GM12891 (cell line): Measurements from ENCODE around the gene TSPAN12.

ENCODE experiments used
- DNase-seq: peaks from one replicate; pipeline ENCODE4 v3.0.0; 2011; ENCODE audit warnings: low spot score; ENCODE audit not compliant: insufficient read length
- FAIRE-seq: peaks from 2 replicates; lab custom pipeline; 2011; peaks lifted over from hg19 to GRCh38; lab: Jason Lieb, UNC
- PAX5 ChIP-seq: IDR thresholded peaks from 2 replicates; pipeline ENCODE4 v1.6.1; 2011; ENCODE audit warnings: low read length, moderate library complexity, mild to moderate bottlenecking; ENCODE audit not compliant: insufficient read depth, severe bottlenecking
- POLR2A ChIP-seq: IDR thresholded peaks from 2 replicates; pipeline ENCODE4 v1.6.1; 2011; ENCODE audit warnings: low read depth, low read length, control low read depth
- POLR2AphosphoS5 ChIP-seq: IDR thresholded peaks from 2 replicates; pipeline ENCODE4 v1.6.1; 2011; ENCODE audit warnings: low read depth, low read length, control low read depth
- POU2F2 ChIP-seq: IDR thresholded peaks from 2 replicates; pipeline ENCODE4 v1.6.1; 2011; ENCODE audit warnings: low read depth, mild to moderate bottlenecking, control low read depth, low read length, moderate library complexity
- SPI1 ChIP-seq: IDR thresholded peaks from 2 replicates; pipeline ENCODE4 v1.6.1; 2011; ENCODE audit warnings: low read depth, low read length, control low read depth
- TAF1 ChIP-seq: IDR thresholded peaks from 2 replicates; pipeline ENCODE4 v1.6.1; 2011; ENCODE audit warnings: low read depth, low read length, control low read depth

The TSPAN12 gene

DNA sequence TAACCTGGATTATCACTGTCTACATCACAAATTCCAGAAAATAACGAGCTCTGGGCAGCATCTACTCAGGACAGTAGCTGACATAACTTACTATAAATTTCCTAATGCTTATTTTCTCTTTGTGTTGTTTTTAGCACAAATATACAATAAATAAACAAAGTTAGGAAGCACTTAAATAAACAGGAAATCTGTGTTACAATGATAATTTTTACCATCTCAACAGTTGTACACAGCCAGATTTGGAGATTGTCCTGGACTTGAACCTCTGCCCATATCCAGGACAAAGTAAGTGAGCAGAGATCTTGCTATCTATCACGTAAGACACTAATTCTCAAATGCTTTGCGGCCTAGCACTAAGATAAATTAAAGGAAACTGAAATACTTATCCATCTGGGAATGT is 48.7 kb downstream of the TSPAN12 start:
- TF ChIP-seq PAX5 (no peak), POLR2A (no peak), TAF1 (no peak), POU2F2 (no peak), SPI1 (no peak), POLR2AphosphoS5 (no peak)
- no peak for FAIRE-seq
- DNase-seq = no peak

DNA sequence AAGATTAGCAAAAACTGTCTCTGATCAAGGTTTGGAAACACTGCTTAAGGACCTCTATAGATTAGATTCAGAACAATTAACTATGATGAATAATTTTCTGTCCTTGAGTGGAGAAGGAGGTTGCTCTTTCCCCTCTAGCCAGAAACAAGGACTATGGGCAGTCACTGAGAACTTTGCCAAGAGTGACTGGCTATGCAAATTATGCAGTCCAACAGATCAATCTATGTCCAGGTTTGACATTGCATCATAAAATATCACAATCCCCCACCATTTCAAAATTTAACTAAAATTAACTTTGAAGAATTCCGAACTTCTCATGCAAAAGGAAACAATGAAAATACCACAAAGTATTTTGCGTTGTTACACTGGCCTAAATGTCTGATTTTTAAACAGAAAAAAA is 50.6 kb downstream of the TSPAN12 start:
- FAIRE-seq = no peak
- TF ChIP-seq SPI1 (no peak), PAX5 (no peak), POLR2AphosphoS5 (no peak), POLR2A (no peak), POU2F2 (no peak), TAF1 (no peak)
- no peak for DNase-seq

DNA sequence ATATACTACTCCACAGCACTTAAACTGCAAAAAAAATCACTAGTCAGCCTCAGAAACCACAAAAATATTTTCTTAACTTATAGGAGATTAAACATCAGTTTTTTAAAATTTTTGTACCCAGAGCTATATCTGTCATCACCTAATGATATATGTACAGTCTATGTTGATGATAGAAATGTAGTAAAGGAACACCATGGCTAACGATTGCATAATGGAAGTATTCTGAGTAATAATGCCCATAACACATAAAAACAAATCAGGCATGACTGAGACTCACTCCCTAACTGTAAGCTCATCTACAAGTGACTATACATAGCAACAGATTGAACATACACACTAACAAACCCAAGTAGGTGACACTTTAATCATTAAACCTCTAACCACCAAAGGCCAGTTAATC is 51.3 kb downstream of the TSPAN12 start:
- FAIRE-seq (peak; percentile 70), DNase-seq (no peak)
- TF ChIP-seq PAX5 = no peak
- TF ChIP-seq SPI1 = no peak
- TF ChIP-seq POLR2AphosphoS5 = no peak
- no peak for TF ChIP-seq POLR2A
- no peak for TF ChIP-seq TAF1
- TF ChIP-seq POU2F2 = no peak

GRCh38 chr7:120805636-120806388 is 52.1 kb downstream of the TSPAN12 start:
- TF ChIP-seq PAX5 = no peak
- TF ChIP-seq SPI1 = peak; percentile 24; the same call in 1 of the 2 replicates
- peak; percentile 82 for FAIRE-seq
- DNase-seq = peak; percentile 10

DNA sequence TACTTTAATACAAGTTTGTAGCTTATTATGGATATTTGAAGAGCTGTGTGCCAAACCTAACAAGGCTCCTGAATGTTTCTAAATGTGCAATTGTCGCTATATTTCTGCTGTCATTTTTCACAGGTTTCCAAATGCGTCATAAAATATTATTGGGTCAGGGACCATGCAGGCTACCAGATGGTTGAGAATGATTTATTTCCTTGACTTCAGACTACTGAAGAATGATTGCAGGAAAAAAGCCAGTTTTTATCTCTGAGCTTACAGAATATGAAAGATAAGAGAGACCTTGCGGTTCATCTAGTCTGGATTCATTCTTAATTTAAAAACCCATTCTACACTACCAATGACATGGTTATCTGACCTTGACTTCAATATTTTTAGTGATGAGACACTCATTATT is 55.2 kb downstream of the TSPAN12 start:
- FAIRE-seq (no peak), DNase-seq (no peak)
- TF ChIP-seq SPI1 (no peak), PAX5 (no peak), POLR2AphosphoS5 (no peak), POU2F2 (no peak), TAF1 (no peak), POLR2A (no peak)

- no peak for TF ChIP-seq POLR2AphosphoS5
- TF ChIP-seq PAX5 = no peak
- TF ChIP-seq POU2F2 = no peak
- no peak for TF ChIP-seq SPI1
- no peak for TF ChIP-seq POLR2A
- TF ChIP-seq TAF1 = no peak
- peak; percentile 63 for FAIRE-seq
Observed at GRCh38 chr7:120799813-120800475, 58.0 kb downstream of the TSPAN12 start.

DNA sequence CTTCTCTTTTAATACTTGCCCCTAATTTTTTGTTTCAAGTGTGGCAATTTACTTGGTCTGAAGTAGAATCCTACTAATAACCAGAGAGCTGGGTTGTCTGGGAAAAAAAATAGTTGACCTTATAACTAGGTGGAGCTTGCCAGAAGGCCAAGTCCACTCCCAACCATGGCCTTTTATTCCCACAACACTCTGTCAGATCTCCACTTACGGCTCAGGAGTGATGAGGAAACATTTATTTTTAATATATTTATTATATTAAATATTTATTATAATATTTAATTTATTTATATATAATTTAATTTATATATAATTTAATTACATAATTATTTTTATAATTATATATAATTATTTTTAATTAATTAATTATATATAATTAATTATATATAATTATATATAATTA is 58.8 kb downstream of the TSPAN12 start:
- no peak for TF ChIP-seq POLR2AphosphoS5
- TF ChIP-seq SPI1 = no peak
- TF ChIP-seq PAX5 = no peak
- no peak for TF ChIP-seq TAF1
- TF ChIP-seq POU2F2 = no peak
- TF ChIP-seq POLR2A = no peak
- DNase-seq (no peak), FAIRE-seq (no peak)

More at GRCh38 chr7:120799813-120800475, 58.0 kb downstream of the TSPAN12 start:
- DNase-seq = no peak

- DNase-seq (no peak), FAIRE-seq (no peak)
- TF ChIP-seq POLR2A (no peak), POLR2AphosphoS5 (no peak), PAX5 (no peak), POU2F2 (no peak), SPI1 (no peak), TAF1 (no peak)
Observed at GRCh38 chr7:120797026-120797645, 60.8 kb downstream of the TSPAN12 start.

GRCh38 chr7:120794106-120794729 is 63.7 kb downstream of the TSPAN12 start:
- no peak for FAIRE-seq

More at GRCh38 chr7:120794106-120794729, 63.7 kb downstream of the TSPAN12 start:
- TF ChIP-seq PAX5 (no peak), TAF1 (no peak), POU2F2 (no peak), POLR2A (no peak), SPI1 (no peak), POLR2AphosphoS5 (no peak)
- no peak for DNase-seq
